Kidney epithelial cell (primary cell): ENCODE results near the gene RPP38. TPM values are rescaled to one million over a fixed set of nuclear protein-coding genes. Genes with fewer than 3 reads are reported as not detected.

ENCODE experiments used
- DNase-seq: peaks from one replicate; pipeline ENCODE4 v3.0.0-alpha.2; 2010; ENCODE audit warnings: low read depth
- H3K27me3 ChIP-seq: 2 replicates; pipeline ENCODE4 v1.6.0; 2011; ENCODE audit warnings: low read length; ENCODE audit not compliant: control insufficient read depth, insufficient read depth
- H3K36me3 ChIP-seq: 2 replicates; pipeline ENCODE4 v1.5.1; 2011; ENCODE audit warnings: low read length; ENCODE audit not compliant: control insufficient read depth, insufficient read depth
- H3K4me3 ChIP-seq: 2 replicates; pipeline ENCODE4 v1.5.1; 2011; ENCODE audit warnings: low read depth, mild to moderate bottlenecking, control low read depth, low read length
- CTCF ChIP-seq: IDR thresholded peaks from 2 replicates; pipeline ENCODE4 v1.5.1; 2011; ENCODE audit warnings: mild to moderate bottlenecking, moderate library complexity, low read length, control low read depth, inconsistent platforms; ENCODE audit not compliant: insufficient read depth, poor library complexity, severe bottlenecking
- total RNA-seq: library from RNA; depleted of rRNA; stranded (reverse); fragments of >200 nt; gene quantifications from 2 replicates; pipeline ENCODE4 v1.2.3, GENCODE V29; 2015

Gene RPP38
- total RNA-seq, 1 donor from 2014 or later = 23.5 TPM

- Histone ChIP-seq H3K36me3 (no peaks in the 10 kb centered on the region), H3K27me3 (no peaks in the 10 kb centered on the region), H3K4me3 (no peak overlapping the region)
- DNase-seq = no peak
- TF ChIP-seq CTCF = no peak
Measured at GRCh38 chr10:15113766-15114165, 16.6 kb downstream of the RPP38 start.

- Histone ChIP-seq H3K4me3 (no peak overlapping the region), H3K27me3 (no peaks in the 10 kb centered on the region), H3K36me3 (no peaks in the 10 kb centered on the region)
- DNase-seq = no peak
- TF ChIP-seq CTCF = no peak
Measured at GRCh38 chr10:15116225-15116624, 19.1 kb downstream of the RPP38 start.

- no peak for DNase-seq
- no peak for TF ChIP-seq CTCF
- Histone ChIP-seq H3K4me3 (no peak overlapping the region), H3K27me3 (no peaks in the 10 kb centered on the region), H3K36me3 (no peaks in the 10 kb centered on the region)
Measured at GRCh38 chr10:15118615-15119014, 21.5 kb downstream of the RPP38 start.

GRCh38 chr10:15120523-15120922 lies 23.4 kb downstream of the RPP38 start:
- no peaks in the 10 kb centered on the region for H3K27me3 ChIP-seq
- H3K36me3 ChIP-seq = no peaks in the 10 kb centered on the region
- no peak for TF ChIP-seq CTCF
- H3K4me3 ChIP-seq = no peak overlapping the region
- no peak for DNase-seq

GRCh38 chr10:15121707-15122106 lies 24.6 kb downstream of the RPP38 start:
- H3K27me3 ChIP-seq = no peaks in the 10 kb centered on the region
- TF ChIP-seq CTCF = no peak
- H3K4me3 ChIP-seq = no peak overlapping the region
- H3K36me3 ChIP-seq = no peaks in the 10 kb centered on the region
- DNase-seq = no peak

- no peak for DNase-seq
- Histone ChIP-seq H3K27me3 (no peaks in the 10 kb centered on the region), H3K4me3 (no peak overlapping the region), H3K36me3 (no peaks in the 10 kb centered on the region)
- TF ChIP-seq CTCF = no peak
Measured at GRCh38 chr10:15122477-15123030, 25.4 kb downstream of the RPP38 start.
